Tibial nerve (tissue), 4 donors: Measurements from ENCODE around the gene LMNTD1.

Source experiments
- CTCF ChIP-seq, 5 experiments: fragments of 200-600 bp in 3 of 5; fragments of 450-650 bp in 2 of 5; sonication (generic) in 3 of 5; IDR thresholded peaks; one replicate each; pipeline ENCODE4 v1.5.1; 2016 to 2019; ENCODE audit warnings: antibody characterized with exemption in 5 of 5, mild to moderate bottlenecking in 3 of 5, moderate library complexity in 2 of 5
- EP300 ChIP-seq, 2 donors: sonication (generic); formaldehyde crosslinking; IDR thresholded peaks; one replicate each; pipeline ENCODE4 v1.6.1; 2017; ENCODE audit warnings: antibody characterized with exemption in 2 of 2, mild to moderate bottlenecking in 1 of 2

- TF ChIP-seq CTCF (IDR thresholded peaks at IDR 0.05) (no peak), EP300 (IDR thresholded peaks at IDR 0.05) (no peak)
Observed at GRCh38 chr12:25427337-25428249, 125.5 kb downstream of the LMNTD1 start.
